ENCODE data around the gene TMUB1.

GRCh38 chr7:151045967-151046366 is 37.3 kb downstream of the TMUB1 start:
- TF ChIP-seq CTCF (IDR thresholded peaks at IDR 0.05) = no peak
- TF ChIP-seq POLR2A (IDR thresholded peaks at IDR 0.05) = no peak

Data from heart left ventricle (tissue), 13 donors.